K562 (cell line): Measurements from ENCODE around the gene SLIT1. TPM values are rescaled to one million over a fixed set of nuclear protein-coding genes. Genes with fewer than 3 reads are reported as not detected.

Experiments
- ATAC-seq: fragments of 200-7000 bp; cut with Tn5 transposase; 3 replicates; pipeline ENCODE4 v1.9.1; 2020; ENCODE audit warnings: moderate library complexity
- BruUV-seq: library from RNA; stranded (reverse); fragments of 400-500 nt; replicated peaks from 2 replicates; lab custom pipeline; 2021; lab: Mats Ljungman, UMichigan
- CTCF ChIA-PET: fragments of 300-600 bp; formaldehyde crosslinking; extraction: SDS; loops from one replicate; lab custom pipeline; 2021; ENCODE audit warnings: low intra/inter-chr PET ratio; lab: Yijun Ruan, JAX
- POLR2A ChIA-PET: fragments of 300-600, 350-650 bp; sonication (Branson Sonifier 250); formaldehyde crosslinking; extraction: SDS; loops from one replicate; lab custom pipeline; 2021; ENCODE audit warnings: antibody characterized with exemption, inconsistent platforms; lab: Yijun Ruan, JAX
- DNase-seq, 4 experiments: peaks; one replicate each; pipeline versions ENCODE4 v3.0.0 to v3.0.0-alpha.2; 2011 to 2018; ENCODE audit warnings: low spot score in 3 of 4, mixed read lengths in 3 of 4; ENCODE audit errors: extremely low read depth in 1 of 4
- FAIRE-seq: peaks from 2 replicates; lab custom pipeline; 2011; peaks lifted over from hg19 to GRCh38; lab: Jason Lieb, UNC
- H2AFZ ChIP-seq: 2 replicates; pipeline ENCODE4 v1.6.0; 2011; ENCODE audit warnings: low read depth, low read length, control low read depth, inconsistent platforms
- H3K27ac ChIP-seq: fragments of 200-600 bp; 3 replicates; pipeline ENCODE4 v1.8.0; 2011; ENCODE audit warnings: low read depth, mild to moderate bottlenecking, control low read depth, inconsistent platforms, low read length, moderate library complexity, mixed read lengths; ENCODE audit errors: extremely low read depth
- H3K27me3 ChIP-seq, 2 experiments: fragments of 300-600 bp in 1 of 2; 2 replicates in 1 of 2; 3 replicates in 1 of 2; pipeline versions ENCODE4 v1.6.0 to v1.8.0; 2011; ENCODE audit warnings: inconsistent platforms in 2 of 2, low read length in 2 of 2, mild to moderate bottlenecking in 1 of 2, mixed read lengths in 1 of 2, moderate library complexity in 1 of 2; ENCODE audit not compliant: control insufficient read depth in 2 of 2, insufficient read depth in 2 of 2
- H3K36me3 ChIP-seq: fragments of 300-600 bp; 3 replicates; pipeline ENCODE4 v1.8.0; 2011; ENCODE audit warnings: mild to moderate bottlenecking, low read length, inconsistent platforms; ENCODE audit not compliant: control insufficient read depth, insufficient read depth
- H3K4me1 ChIP-seq, 2 experiments: fragments of 200-600 bp in 1 of 2; replicated peaks in 1 of 2; 2 replicates in 1 of 2; 3 replicates in 1 of 2; pipeline versions ENCODE4 v1.5.1 to v1.8.0; 2011; ENCODE audit warnings: inconsistent platforms in 2 of 2, low read length in 2 of 2, mild to moderate bottlenecking in 1 of 2, mixed read lengths in 1 of 2, moderate library complexity in 1 of 2; ENCODE audit not compliant: control insufficient read depth in 2 of 2, insufficient read depth in 2 of 2
- H3K4me2 ChIP-seq: 2 replicates; pipeline ENCODE4 v1.6.1; 2011; ENCODE audit warnings: low read length, control low read depth, inconsistent platforms, mixed read lengths; ENCODE audit not compliant: insufficient read depth
- H3K4me3 ChIP-seq: fragments of 200-600 bp; sonication (generic), shearing (Covaris generic); 2 replicates; pipeline ENCODE4 v1.5.1; 2016; ENCODE audit warnings: control low read depth, inconsistent platforms
- H3K79me2 ChIP-seq: fragments of 200-600 bp; 3 replicates; pipeline ENCODE4 v1.8.0; 2011; ENCODE audit warnings: low read length, inconsistent platforms; ENCODE audit not compliant: control insufficient read depth, insufficient read depth
- H3K9ac ChIP-seq, 2 experiments: 2 replicates each; pipeline versions ENCODE4 v1.6.0 to v1.6.1; 2011; ENCODE audit warnings: low read depth in 2 of 2, low read length in 2 of 2, control low read depth in 1 of 2, inconsistent platforms in 1 of 2, mild to moderate bottlenecking in 1 of 2, mixed read lengths in 1 of 2; ENCODE audit not compliant: insufficient read depth in 1 of 2
- H3K9me1 ChIP-seq: one replicate; pipeline ENCODE4 v1.6.0; 2011; ENCODE audit warnings: inconsistent platforms, mild to moderate bottlenecking, low read length, moderate library complexity; ENCODE audit not compliant: control insufficient read depth, insufficient read depth
- H3K9me3 ChIP-seq: replicated peaks from 2 replicates; pipeline ENCODE4 v1.5.1; 2011; ENCODE audit warnings: low read depth, low read length, inconsistent platforms; ENCODE audit not compliant: control insufficient read depth, insufficient read depth
- H4K20me1 ChIP-seq: replicated peaks from 2 replicates; pipeline ENCODE4 v1.6.1; 2011; ENCODE audit warnings: low read length, inconsistent platforms, mixed read lengths; ENCODE audit not compliant: control insufficient read depth, insufficient read depth
- CCNT2 ChIP-seq: IDR thresholded peaks from 2 replicates; pipeline ENCODE4 v1.6.1; 2011; ENCODE audit warnings: borderline replicate concordance, low read depth, mild to moderate bottlenecking, moderate library complexity, mixed read lengths, low read length; ENCODE audit not compliant: insufficient read length; ENCODE audit errors: extremely low read depth
- CLOCK ChIP-seq: fragments of 250-450 bp; sonication (Bioruptor Pico); IDR thresholded peaks from 2 replicates; pipeline ENCODE4 v1.4.0; 2020; ENCODE audit warnings: mild to moderate bottlenecking, moderate library complexity, borderline replicate concordance
- FOXP4 ChIP-seq: sonication (generic); formaldehyde crosslinking; IDR thresholded peaks from 2 replicates; pipeline ENCODE4 v1.8.0; 2022; ENCODE audit warnings: mild to moderate bottlenecking, missing genetic modification reagents, borderline replicate concordance
- HDAC6 ChIP-seq: IDR thresholded peaks from 2 replicates; pipeline ENCODE4 v1.6.1; 2012; ENCODE audit warnings: low read depth, mild to moderate bottlenecking, control low read depth, inconsistent platforms, low read length, moderate library complexity
- HIVEP1 ChIP-seq: fragments of 250-450 bp; sonication (Bioruptor Pico); IDR thresholded peaks from 2 replicates; pipeline ENCODE4 v1.4.0; 2020; ENCODE audit warnings: mild to moderate bottlenecking
- ID3 ChIP-seq, 2 experiments: fragments of 250-450 bp in 1 of 2; fragments of 450-650 bp in 1 of 2; sonication (Bioruptor Pico) in 1 of 2; IDR thresholded peaks; 2 replicates each; pipeline versions ENCODE4 v1.6.1 to v1.8.0; 2016 to 2021; ENCODE audit warnings: mild to moderate bottlenecking in 2 of 2, moderate library complexity in 2 of 2, missing compliant biosample characterization in 1 of 2, missing genetic modification characterization in 1 of 2
- NCOR1 ChIP-seq: fragments of 450-650 bp; IDR thresholded peaks from 2 replicates; pipeline ENCODE4 v1.6.1; 2016; ENCODE audit warnings: mild to moderate bottlenecking, moderate library complexity
- NR2F6 ChIP-seq: fragments of 450-650 bp; formaldehyde crosslinking; IDR thresholded peaks from 2 replicates; pipeline ENCODE4 v1.4.0; 2020; ENCODE audit warnings: mild to moderate bottlenecking
- SMAD3 ChIP-seq: fragments of 450-650 bp; formaldehyde crosslinking; conservative IDR thresholded peaks from 2 replicates; pipeline ENCODE4 v1.4.0; 2020; ENCODE audit warnings: mild to moderate bottlenecking
- WGBS: fragments of 100-300 bp; shearing (Covaris generic); methylation state at CpG from one replicate; pipeline ENCODE4 v1.1.6; 2016; ENCODE audit warnings: low coverage, mixed read lengths; ENCODE audit not compliant: insufficient coverage; ENCODE audit errors: missing lambda C conversion rate; 5-methylcytosine and 5-hydroxymethylcytosine counted together
- in situ Hi-C: fragments of 300-500 bp; cut with MboI; formaldehyde crosslinking; loops from 4 replicates; pipeline ENCODE4 v1.15.0; 2018; ENCODE audit warnings: inconsistent platforms, mixed read lengths
- intact Hi-C: fragments of 100-400 bp; cut with micrococcal nuclease; formaldehyde crosslinking; loops from 2 replicates; pipeline ENCODE4 v1.14.2; 2022
- polyA plus RNA-seq, 8 experiments: library from polyadenylated mRNA; depleted of rRNA in 4 of 8; stranded (reverse) in 5 of 8; unstranded in 3 of 8; fragments of >200 nt; fragmentation: Nextera tagmentation in 2 of 8; fragmentation: Illumina TruSeq in 1 of 8; extraction: Ambion mirVana in 2 of 8; extraction: Trizol in 1 of 8; gene quantifications; 2 replicates each; pipeline versions ENCODE4 v1.2.1 to v1.2.3, GENCODE V29; 2011 to 2014; ENCODE audit warnings: inconsistent platforms in 1 of 8, missing spikeins in 1 of 8
- total RNA-seq, 7 experiments: library from RNA; depleted of rRNA in 6 of 7; stranded (reverse); fragments of >200 nt in 6 of 7; fragmentation: Illumina TruSeq in 2 of 7; extraction: Trizol in 2 of 7; gene quantifications; 2 replicates each; pipeline versions ENCODE4 v1.2.1 to v1.2.3, GENCODE V29; 2011 to 2021; ENCODE audit warnings: low replicate concordance in 1 of 7

SLIT1 gene
- total and polyA plus RNA-seq, 9 of the 15 experiments (the other 6 are each of a cell fraction or from before 2014, with no cell fraction given) = 0.01 to 0.11 (median 0.04) TPM; not detected in 3

GRCh38 chr10:97123765-97124164 lies 62.0 kb downstream of the SLIT1 start:
- H3K27ac ChIP-seq = no peak overlapping the region
- no peaks in the 10 kb centered on the region for H4K20me1 ChIP-seq
- H3K4me3 ChIP-seq = no peak overlapping the region
- intact Hi-C loops (no loop called here), in situ Hi-C loops (no loop called here)
- CTCF ChIA-PET = no interaction called here
- no peak overlapping the region for H3K4me2 ChIP-seq
- H3K36me3 ChIP-seq = no peaks in the 10 kb centered on the region
- no peak for FAIRE-seq
- no peaks in the 10 kb centered on the region for H3K9me1 ChIP-seq
- no peaks in the 10 kb centered on the region; a peak in 1 of 5 replicates for H3K4me1 ChIP-seq
- H2AFZ ChIP-seq = no peak overlapping the region
- WGBS = 2% methylated on average over 4 of the region's 5 CpGs
- ATAC-seq = no peak
- no peaks in the 10 kb centered on the region for H3K9me3 ChIP-seq
- H3K9ac ChIP-seq = no peak overlapping the region
- TF ChIP-seq SMAD3 (CRISPR knock-in tag) (no peak), FOXP4 (CRISPR knock-in tag) (no peak)
- H3K79me2 ChIP-seq = no peaks in the 10 kb centered on the region
- POLR2A ChIA-PET = interaction anchor here (0.6 kb wide), 1 partner anchor 94 kb away, joined by 4 read pairs; no protein-coding TSS in a partner anchor
- no TSS peak for BruUV-seq
- no peak for DNase-seq
- peaks cover 30 to 72% of the 10 kb centered on the region in 2 experiments; a peak in 4 of 5 replicates for H3K27me3 ChIP-seq

GRCh38 chr10:97121041-97121440 lies 64.7 kb downstream of the SLIT1 start:
- ChIA-PET POLR2A (interaction anchor here (0.5 kb wide), 1 partner anchor 48 kb away, joined by 3 read pairs; no protein-coding TSS in a partner anchor), CTCF (no interaction called here)
- WGBS = 0% methylated on average over 2 of the region's 4 CpGs
- H3K9ac ChIP-seq = no peak overlapping the region
- H3K79me2 ChIP-seq = no peaks in the 10 kb centered on the region
- H3K4me1 ChIP-seq = no peaks in the 10 kb centered on the region; a peak in 1 of 5 replicates
- in situ Hi-C loops = no loop called here
- BruUV-seq = no TSS peak
- peaks cover 21 to 62% of the 10 kb centered on the region in 2 experiments; a peak in 4 of 5 replicates for H3K27me3 ChIP-seq
- H3K4me3 ChIP-seq = no peak overlapping the region
- ATAC-seq = no peak
- no peak overlapping the region for H2AFZ ChIP-seq
- no peaks in the 10 kb centered on the region for H3K9me3 ChIP-seq
- no peak overlapping the region for H3K4me2 ChIP-seq
- DNase-seq = no peak
- no peaks in the 10 kb centered on the region for H3K9me1 ChIP-seq
- intact Hi-C loops = no loop called here
- no peak for FAIRE-seq
- H4K20me1 ChIP-seq = no peaks in the 10 kb centered on the region
- H3K27ac ChIP-seq = no peak overlapping the region
- H3K36me3 ChIP-seq = no peaks in the 10 kb centered on the region
- TF ChIP-seq NCOR1 (no peak), CCNT2 (no peak), CLOCK (CRISPR knock-in tag) (no peak), HDAC6 (no peak), NR2F6 (CRISPR knock-in tag) (no peak), ID3 (CRISPR knock-in tag; IDR thresholded peaks at IDR 0.05) (no peak), ID3 (tag; IDR thresholded peaks at IDR 0.05) (no peak), HIVEP1 (CRISPR knock-in tag) (no peak)
